Osteocyte (in vitro differentiated cells): ENCODE data around the gene ABLIM1. TPM values are rescaled to one million over a fixed set of nuclear protein-coding genes. Genes with fewer than 3 reads are reported as not detected.

Experiments
- DNase-seq: peaks from one replicate; pipeline ENCODE4 v3.0.0; 2021; ENCODE audit warnings: mixed read lengths; ENCODE audit not compliant: unreplicated experiment; ENCODE audit errors: extremely low spot score
- H3K27ac Mint-ChIP-seq: one replicate; pipeline ENCODE4 v1.8.0; 2021; ENCODE audit warnings: mild to moderate bottlenecking, mixed read lengths; ENCODE audit not compliant: unreplicated experiment
- H3K27me3 Mint-ChIP-seq: one replicate; pipeline ENCODE4 v1.8.0; 2021; ENCODE audit warnings: mixed read lengths; ENCODE audit not compliant: unreplicated experiment
- H3K36me3 Mint-ChIP-seq: one replicate; pipeline ENCODE4 v1.8.0; 2021; ENCODE audit warnings: mixed read lengths; ENCODE audit not compliant: unreplicated experiment
- H3K4me1 Mint-ChIP-seq: one replicate; pipeline ENCODE4 v1.8.0; 2021; ENCODE audit warnings: mixed read lengths; ENCODE audit not compliant: unreplicated experiment
- H3K4me3 Mint-ChIP-seq: one replicate; pipeline ENCODE4 v1.8.0; 2021; ENCODE audit warnings: mild to moderate bottlenecking, moderate library complexity, mixed read lengths; ENCODE audit not compliant: unreplicated experiment
- H3K9me3 Mint-ChIP-seq: one replicate; pipeline ENCODE4 v1.8.0; 2021; ENCODE audit warnings: mixed read lengths; ENCODE audit not compliant: unreplicated experiment
- total RNA-seq: library from RNA; stranded (reverse); gene quantifications from 2 replicates; pipeline ENCODE4 v1.2.1, GENCODE V29; 2021
- TF ChIP-seq, protein P1 (sequence below): fragments of 200-600 bp; sonication (generic); IDR thresholded peaks from 2 replicates; pipeline ENCODE4 v1.5.0; 2021; ENCODE audit warnings: antibody characterized with exemption, mild to moderate bottlenecking, moderate library complexity

Gene ABLIM1
- total RNA-seq, 1 donor from 2014 or later, result 39.0 TPM

DNA sequence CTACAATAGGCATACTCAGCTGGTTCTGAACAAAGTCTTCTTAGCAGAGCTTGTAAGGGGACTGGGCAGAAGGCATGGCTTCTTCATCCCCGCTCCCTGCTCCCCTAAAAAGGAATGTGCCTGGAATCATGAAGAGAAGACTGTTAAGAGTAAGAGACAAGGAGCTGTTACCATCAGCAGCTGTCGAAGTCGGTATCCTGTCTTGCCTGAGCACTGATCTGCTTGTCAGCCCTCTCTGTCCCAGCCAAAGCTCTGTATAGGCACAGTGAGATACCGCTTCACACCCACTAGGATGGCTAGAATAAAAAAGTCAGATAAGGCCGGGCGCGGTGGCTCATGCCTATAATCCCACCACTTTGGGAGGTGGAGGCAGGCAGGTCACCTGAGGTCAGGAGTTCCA, 2.4 kb downstream of the ABLIM1 start:
- DNase-seq, result no peak
- no peaks in the 10 kb centered on the region for H3K9me3 Mint-ChIP-seq
- H3K4me1 Mint-ChIP-seq, result no peaks in the 10 kb centered on the region
- H3K27me3 Mint-ChIP-seq, result no peaks in the 10 kb centered on the region
- no peak overlapping the region for H3K4me3 Mint-ChIP-seq
- H3K27ac Mint-ChIP-seq, result no peak overlapping the region
- TF ChIP-seq, protein P1, sequence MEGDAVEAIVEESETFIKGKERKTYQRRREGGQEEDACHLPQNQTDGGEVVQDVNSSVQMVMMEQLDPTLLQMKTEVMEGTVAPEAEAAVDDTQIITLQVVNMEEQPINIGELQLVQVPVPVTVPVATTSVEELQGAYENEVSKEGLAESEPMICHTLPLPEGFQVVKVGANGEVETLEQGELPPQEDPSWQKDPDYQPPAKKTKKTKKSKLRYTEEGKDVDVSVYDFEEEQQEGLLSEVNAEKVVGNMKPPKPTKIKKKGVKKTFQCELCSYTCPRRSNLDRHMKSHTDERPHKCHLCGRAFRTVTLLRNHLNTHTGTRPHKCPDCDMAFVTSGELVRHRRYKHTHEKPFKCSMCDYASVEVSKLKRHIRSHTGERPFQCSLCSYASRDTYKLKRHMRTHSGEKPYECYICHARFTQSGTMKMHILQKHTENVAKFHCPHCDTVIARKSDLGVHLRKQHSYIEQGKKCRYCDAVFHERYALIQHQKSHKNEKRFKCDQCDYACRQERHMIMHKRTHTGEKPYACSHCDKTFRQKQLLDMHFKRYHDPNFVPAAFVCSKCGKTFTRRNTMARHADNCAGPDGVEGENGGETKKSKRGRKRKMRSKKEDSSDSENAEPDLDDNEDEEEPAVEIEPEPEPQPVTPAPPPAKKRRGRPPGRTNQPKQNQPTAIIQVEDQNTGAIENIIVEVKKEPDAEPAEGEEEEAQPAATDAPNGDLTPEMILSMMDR, result no peak
- no peaks in the 10 kb centered on the region for H3K36me3 Mint-ChIP-seq

DNA sequence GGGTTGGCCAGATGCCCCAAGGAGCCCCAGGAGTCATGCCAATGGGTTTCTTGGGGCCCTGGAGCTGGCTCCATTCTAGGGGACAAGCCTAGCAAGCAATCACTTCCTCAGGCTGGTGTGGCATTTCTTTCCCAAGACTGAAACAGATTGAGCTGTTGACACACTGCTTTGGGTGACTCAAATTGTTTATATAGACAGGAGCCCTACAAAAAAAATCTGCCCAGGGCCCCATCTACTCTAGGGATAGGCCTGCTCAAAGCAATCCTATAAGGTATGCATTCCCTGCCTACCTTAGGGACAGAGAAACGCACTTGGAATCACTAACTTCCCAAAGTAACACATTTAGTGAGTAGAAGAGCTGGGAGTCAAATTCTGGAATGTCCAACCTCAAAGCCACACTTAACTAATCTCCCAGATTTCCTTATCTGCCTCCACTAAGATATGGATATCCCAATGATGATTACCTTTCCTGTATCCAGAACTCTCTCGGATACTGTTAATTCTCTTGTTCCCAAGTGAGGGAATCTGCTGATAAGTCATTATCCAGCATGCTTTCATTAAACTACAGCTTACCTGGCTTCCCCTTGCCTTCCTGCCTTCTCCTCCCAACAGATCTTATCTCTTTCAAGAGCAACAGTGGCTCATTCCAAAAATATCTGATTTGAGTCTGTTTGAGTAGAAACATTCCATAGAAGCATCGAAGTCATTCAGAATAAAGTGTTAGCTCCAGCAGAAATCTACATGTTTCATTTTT, 3.1 kb downstream of the ABLIM1 start:
- Mint-ChIP-seq H3K4me3 (no peak overlapping the region), H3K9me3 (no peaks in the 10 kb centered on the region), H3K27ac (no peak overlapping the region), H3K4me1 (no peaks in the 10 kb centered on the region), H3K36me3 (no peaks in the 10 kb centered on the region), H3K27me3 (no peaks in the 10 kb centered on the region)
- TF ChIP-seq, protein P1, result no peak
- no peak for DNase-seq

DNA sequence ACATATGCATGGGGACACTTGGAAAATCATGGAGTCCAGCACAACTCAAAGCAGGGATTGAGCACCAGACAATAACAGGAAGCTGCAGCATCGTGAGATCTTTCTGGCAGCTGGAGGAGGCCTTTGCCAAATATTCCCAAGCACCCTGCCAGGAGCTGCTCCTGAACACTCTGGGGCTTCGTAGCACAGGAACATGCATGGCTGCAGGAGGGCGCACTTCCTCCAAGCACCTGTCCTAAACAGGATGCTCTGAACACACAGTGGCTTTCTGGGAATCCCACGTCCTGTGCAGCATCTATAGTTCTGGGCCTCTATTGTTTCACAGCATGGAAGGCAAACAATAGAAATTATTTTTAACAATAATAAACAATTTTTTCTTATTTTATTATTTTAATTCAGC, 4.1 kb downstream of the ABLIM1 start:
- Mint-ChIP-seq H3K36me3 (no peaks in the 10 kb centered on the region), H3K27me3 (no peaks in the 10 kb centered on the region), H3K9me3 (no peaks in the 10 kb centered on the region), H3K4me3 (no peak overlapping the region), H3K27ac (no peak overlapping the region), H3K4me1 (no peaks in the 10 kb centered on the region)
- DNase-seq, result no peak
- TF ChIP-seq, protein P1, result no peak

DNA sequence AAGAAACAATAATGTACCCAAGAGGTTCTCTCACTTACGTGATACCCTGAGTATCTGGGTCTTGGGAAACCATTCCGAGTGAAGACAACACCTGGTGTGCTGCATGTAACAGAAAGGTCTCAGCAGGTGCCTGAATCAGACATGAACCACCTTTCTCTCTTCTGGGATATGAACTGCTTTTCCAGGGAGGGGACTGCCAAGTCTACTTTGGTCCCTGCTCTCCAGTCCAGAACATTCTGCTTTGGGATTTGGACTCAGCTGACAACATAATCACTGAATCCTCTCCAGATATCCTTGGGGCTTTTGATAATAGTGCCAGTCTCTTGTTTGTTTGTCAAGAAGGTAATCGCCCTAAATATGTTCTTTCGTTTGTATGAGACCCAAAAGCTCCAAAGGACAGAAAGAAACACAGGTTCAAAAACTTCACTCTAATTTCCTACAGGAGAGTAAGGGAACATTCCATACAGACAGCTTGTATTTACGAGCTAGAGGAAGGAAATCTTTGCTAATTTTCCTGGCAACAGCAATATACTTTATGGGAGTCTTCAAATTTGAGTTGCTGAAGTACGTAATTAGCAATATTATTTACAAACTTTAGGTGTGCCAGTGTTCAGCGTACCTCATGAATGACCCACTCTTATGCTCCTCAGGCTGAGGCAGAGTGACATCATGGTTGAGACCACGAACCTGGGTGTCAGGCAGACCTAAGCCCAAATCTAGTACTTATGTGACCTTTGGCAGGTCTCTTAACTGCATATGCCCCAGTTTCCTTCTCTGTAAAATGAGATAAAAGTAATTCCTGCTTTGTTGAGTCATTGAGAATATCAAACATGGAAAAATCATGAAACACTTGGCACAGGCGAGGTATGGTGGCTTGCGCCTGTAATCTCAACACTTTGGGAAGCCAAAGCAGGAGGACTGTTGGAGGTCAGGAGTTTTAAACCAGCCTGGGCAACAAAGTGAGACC, 5.4 kb downstream of the ABLIM1 start:
- Mint-ChIP-seq H3K4me1 (peaks cover 6% of the 10 kb centered on the region), H3K27ac (no peak overlapping the region), H3K4me3 (no peak overlapping the region), H3K36me3 (no peaks in the 10 kb centered on the region), H3K27me3 (no peaks in the 10 kb centered on the region), H3K9me3 (no peaks in the 10 kb centered on the region)
- no peak for DNase-seq
- TF ChIP-seq, protein P1, result no peak

DNA sequence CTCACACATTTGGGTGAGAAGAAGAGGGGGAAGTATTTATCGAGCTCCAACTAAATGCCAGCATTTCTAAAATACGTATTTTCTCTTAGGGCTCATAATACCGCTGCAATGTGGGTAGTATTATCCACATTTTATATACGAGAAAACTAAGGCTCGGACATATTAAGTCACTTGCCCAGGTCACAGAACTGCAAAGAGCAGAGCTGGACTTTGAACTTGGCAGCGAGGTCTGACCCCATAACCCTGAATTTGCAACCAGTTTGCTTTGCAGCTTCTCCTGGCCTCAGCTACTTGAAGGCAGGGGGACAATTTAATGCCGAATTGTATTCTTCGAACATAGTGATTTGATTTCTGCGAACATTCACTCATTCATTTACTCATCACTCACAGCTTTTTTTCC, 7.2 kb downstream of the ABLIM1 start:
- Mint-ChIP-seq H3K27ac (no peak overlapping the region), H3K4me3 (no peak overlapping the region), H3K27me3 (no peaks in the 10 kb centered on the region), H3K4me1 (peaks cover 9% of the 10 kb centered on the region), H3K9me3 (no peaks in the 10 kb centered on the region), H3K36me3 (no peaks in the 10 kb centered on the region)
- DNase-seq, result no peak
- TF ChIP-seq, protein P1, result no peak
